Muscle layer of duodenum (tissue), 2 donors: ENCODE results near the gene F7.
"Not testable (repeated sequence)": the region's sequence is repeated elsewhere in the genome, so short reads cannot be mapped to it uniquely, and the experiment has no call there.

ENCODE experiments used
- H3K27ac ChIP-seq: one replicate; pipeline ENCODE4 v1.7.0; 2013; ENCODE audit warnings: mild to moderate bottlenecking, low read length
- H3K27me3 ChIP-seq: one replicate; pipeline ENCODE4 v1.7.0; 2013; ENCODE audit warnings: low read depth, mild to moderate bottlenecking, control low read depth, low read length
- H3K36me3 ChIP-seq, 2 donors: one replicate each; pipeline ENCODE4 v1.7.0; 2013; ENCODE audit warnings: low read length in 2 of 2, control low read depth in 1 of 2, mild to moderate bottlenecking in 1 of 2; ENCODE audit not compliant: insufficient read depth in 2 of 2, control insufficient read depth in 1 of 2
- H3K4me1 ChIP-seq, 2 donors: one replicate each; pipeline ENCODE4 v1.7.0; 2013; ENCODE audit warnings: low read length in 2 of 2, mild to moderate bottlenecking in 2 of 2, control low read depth in 1 of 2, moderate library complexity in 1 of 2; ENCODE audit not compliant: insufficient read depth in 2 of 2, control insufficient read depth in 1 of 2
- H3K4me3 ChIP-seq, 2 donors: one replicate each; pipeline ENCODE4 v1.7.0; 2013; ENCODE audit warnings: low read length in 2 of 2, low read depth in 1 of 2, mild to moderate bottlenecking in 1 of 2
- H3K9me3 ChIP-seq, 2 donors: one replicate each; pipeline ENCODE4 v1.7.0; 2013; ENCODE audit warnings: low read length in 2 of 2, control low read depth in 1 of 2, mild to moderate bottlenecking in 1 of 2; ENCODE audit not compliant: control insufficient read depth in 1 of 2
- donor health status: healthy.

The F7 gene

DNA sequence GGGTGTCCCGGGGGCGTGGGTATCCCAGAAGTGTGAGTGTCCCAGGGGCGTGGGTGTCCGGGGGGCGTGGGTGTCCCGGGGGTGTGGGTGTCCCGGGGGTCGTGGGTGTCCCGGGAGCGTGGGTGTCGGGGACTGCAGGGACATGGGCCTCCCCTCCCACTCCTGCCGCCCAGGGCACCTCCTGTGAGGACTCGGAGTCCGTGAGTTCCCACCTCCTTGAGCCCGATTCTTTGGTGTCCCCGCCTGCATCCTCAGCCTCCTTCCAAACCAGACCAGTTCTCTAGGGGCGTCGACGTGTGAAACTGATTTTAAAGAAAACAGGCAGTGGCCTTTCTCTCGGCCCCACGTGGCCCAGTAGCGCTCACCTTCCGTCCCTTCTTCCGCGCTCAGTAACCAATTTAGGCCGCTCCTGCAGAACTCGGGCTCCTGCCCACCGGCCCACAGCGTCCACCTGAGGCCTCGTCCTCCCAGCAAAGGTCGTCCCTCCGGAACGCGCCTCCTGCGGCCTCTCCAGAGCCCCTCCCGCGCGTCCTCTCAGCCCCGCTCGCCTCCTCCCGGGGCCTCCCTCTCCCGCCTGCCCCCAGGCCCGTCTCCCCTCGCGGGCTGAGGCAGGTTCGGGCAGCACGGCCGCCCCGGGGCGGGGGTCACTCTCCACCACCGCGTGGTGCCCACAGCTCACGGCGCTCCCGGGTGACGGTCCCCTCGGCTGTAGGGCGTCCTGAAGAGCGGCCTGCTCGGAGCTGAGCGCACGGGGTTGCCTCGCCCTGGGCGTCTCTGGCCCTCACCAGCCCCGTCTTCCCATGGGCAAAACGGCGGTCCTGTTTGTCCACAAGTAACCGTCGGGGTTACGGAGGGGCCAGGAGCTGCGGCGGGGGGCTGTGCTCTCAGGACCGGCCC lies 3.8 kb downstream of the F7 start:
- H3K27me3 ChIP-seq, result peaks cover 7% of the 10 kb centered on the region
- H3K9me3 ChIP-seq, result no peaks in the 10 kb centered on the region
- no peaks in the 10 kb centered on the region for H3K36me3 ChIP-seq
- no peak overlapping the region for H3K27ac ChIP-seq
- no peak overlapping the region for H3K4me3 ChIP-seq
- H3K4me1 ChIP-seq, result peaks cover 0 to 16% of the 10 kb centered on the region in 2 donors

DNA sequence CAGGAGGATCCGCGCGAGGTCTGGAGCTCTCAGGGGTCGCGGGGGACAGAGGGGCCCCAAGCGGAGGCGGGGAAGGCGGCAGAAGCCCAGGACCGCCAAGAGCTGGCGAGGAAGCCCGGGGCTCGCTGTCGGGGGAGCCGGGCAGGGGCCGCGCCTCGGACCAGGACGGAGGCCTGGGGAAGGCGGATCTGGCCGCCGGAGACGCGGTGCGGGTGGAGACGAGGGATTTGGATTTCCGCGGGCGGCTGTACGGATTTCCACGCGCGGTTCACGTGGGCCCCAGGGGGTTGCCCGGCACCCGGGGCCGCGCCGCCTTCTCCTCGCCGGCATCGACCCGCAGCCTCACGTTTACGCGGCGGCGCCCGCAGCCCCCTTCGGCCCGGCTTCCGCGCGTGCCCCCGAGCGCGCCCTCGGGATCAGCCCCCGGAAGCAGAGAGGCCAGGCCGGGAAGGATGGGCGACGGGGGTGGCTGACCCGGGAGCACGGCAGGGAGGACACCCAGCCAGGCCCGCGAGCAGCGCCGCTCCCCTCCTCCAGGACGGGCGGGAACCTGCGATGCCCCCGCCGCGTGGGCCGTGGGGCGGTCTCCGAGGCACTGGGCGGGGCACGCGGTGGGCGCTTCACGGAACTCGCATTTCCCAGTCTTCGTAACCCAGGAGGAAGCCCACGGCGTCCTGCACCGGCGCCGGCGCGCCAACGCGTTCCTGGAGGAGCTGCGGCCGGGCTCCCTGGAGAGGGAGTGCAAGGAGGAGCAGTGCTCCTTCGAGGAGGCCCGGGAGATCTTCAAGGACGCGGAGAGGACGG lies 4.7 kb downstream of the F7 start:
- H3K36me3 ChIP-seq, result no peaks in the 10 kb centered on the region
- H3K27ac ChIP-seq, result no peak overlapping the region
- H3K4me1 ChIP-seq, result peaks cover 0 to 16% of the 10 kb centered on the region in 2 donors
- H3K9me3 ChIP-seq, result no peaks in the 10 kb centered on the region
- H3K4me3 ChIP-seq, result peak overlapping the region; percentile 26 to 64
- H3K27me3 ChIP-seq, result peaks cover 7% of the 10 kb centered on the region

- peaks cover 7% of the 10 kb centered on the region for H3K27me3 ChIP-seq
- no peaks in the 10 kb centered on the region for H3K9me3 ChIP-seq
- peaks cover 0 to 16% of the 10 kb centered on the region in 2 donors for H3K4me1 ChIP-seq
- no peak overlapping the region for H3K27ac ChIP-seq
- peak overlapping the region; percentile 26 to 64 for H3K4me3 ChIP-seq
- H3K36me3 ChIP-seq, result no peaks in the 10 kb centered on the region
These were observed 5.3 kb downstream of the F7 start for GRCh38 chr13:113110852-113111315.

DNA sequence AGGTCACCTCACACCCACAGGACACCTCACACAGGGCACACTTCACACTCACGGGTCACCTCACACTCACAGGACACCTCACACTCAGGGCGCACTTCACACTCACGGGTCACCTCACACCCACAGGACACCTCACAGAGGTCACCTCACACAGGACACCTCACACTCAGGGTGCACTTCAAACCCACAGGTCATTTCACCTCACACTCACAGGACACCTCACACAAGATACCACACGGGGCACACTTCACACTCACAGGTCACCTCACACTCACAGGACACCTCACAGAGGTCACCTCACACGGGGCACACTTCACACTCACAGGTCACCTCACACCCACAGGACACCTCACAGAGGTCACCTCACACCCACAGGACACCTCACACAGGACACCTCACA lies 6.2 kb downstream of the F7 start:
- not testable (repeated sequence) for H3K27ac ChIP-seq, H3K27me3 ChIP-seq, H3K36me3 ChIP-seq, H3K4me3 ChIP-seq, H3K9me3 ChIP-seq
- peaks cover 0 to 16% of the 10 kb centered on the region in 2 donors for H3K4me1 ChIP-seq

- not testable (repeated sequence) for H3K4me3 ChIP-seq, H3K36me3 ChIP-seq, H3K27ac ChIP-seq, H3K9me3 ChIP-seq, H3K27me3 ChIP-seq
- H3K4me1 ChIP-seq, result peaks cover 0 to 16% of the 10 kb centered on the region in 2 donors
These were observed 6.9 kb downstream of the F7 start for GRCh38 chr13:113112475-113112874.

- no peaks in the 10 kb centered on the region for H3K9me3 ChIP-seq
- H3K4me3 ChIP-seq, result no peak overlapping the region
- H3K4me1 ChIP-seq, result peaks cover 0 to 16% of the 10 kb centered on the region in 2 donors
- peaks cover 7% of the 10 kb centered on the region for H3K27me3 ChIP-seq
- H3K36me3 ChIP-seq, result no peaks in the 10 kb centered on the region
- H3K27ac ChIP-seq, result no peak overlapping the region
These were observed 7.6 kb downstream of the F7 start for GRCh38 chr13:113112893-113113845.

- no peaks in the 10 kb centered on the region for H3K9me3 ChIP-seq
- H3K27me3 ChIP-seq, result peaks cover 7% of the 10 kb centered on the region
- H3K27ac ChIP-seq, result no peak overlapping the region
- H3K4me1 ChIP-seq, result peaks cover 0 to 16% of the 10 kb centered on the region in 2 donors
- no peak overlapping the region for H3K4me3 ChIP-seq
- H3K36me3 ChIP-seq, result no peaks in the 10 kb centered on the region
These were observed 8.3 kb downstream of the F7 start for GRCh38 chr13:113113846-113114271.

GRCh38 chr13:113114511-113115362 lies 9.1 kb downstream of the F7 start:
- Histone ChIP-seq H3K36me3 (no peaks in the 10 kb centered on the region), H3K9me3 (no peaks in the 10 kb centered on the region), H3K4me1 (peaks cover 0 to 12% of the 10 kb centered on the region in 2 donors), H3K27ac (no peak overlapping the region), H3K27me3 (peaks cover 1% of the 10 kb centered on the region), H3K4me3 (no peak overlapping the region)

DNA sequence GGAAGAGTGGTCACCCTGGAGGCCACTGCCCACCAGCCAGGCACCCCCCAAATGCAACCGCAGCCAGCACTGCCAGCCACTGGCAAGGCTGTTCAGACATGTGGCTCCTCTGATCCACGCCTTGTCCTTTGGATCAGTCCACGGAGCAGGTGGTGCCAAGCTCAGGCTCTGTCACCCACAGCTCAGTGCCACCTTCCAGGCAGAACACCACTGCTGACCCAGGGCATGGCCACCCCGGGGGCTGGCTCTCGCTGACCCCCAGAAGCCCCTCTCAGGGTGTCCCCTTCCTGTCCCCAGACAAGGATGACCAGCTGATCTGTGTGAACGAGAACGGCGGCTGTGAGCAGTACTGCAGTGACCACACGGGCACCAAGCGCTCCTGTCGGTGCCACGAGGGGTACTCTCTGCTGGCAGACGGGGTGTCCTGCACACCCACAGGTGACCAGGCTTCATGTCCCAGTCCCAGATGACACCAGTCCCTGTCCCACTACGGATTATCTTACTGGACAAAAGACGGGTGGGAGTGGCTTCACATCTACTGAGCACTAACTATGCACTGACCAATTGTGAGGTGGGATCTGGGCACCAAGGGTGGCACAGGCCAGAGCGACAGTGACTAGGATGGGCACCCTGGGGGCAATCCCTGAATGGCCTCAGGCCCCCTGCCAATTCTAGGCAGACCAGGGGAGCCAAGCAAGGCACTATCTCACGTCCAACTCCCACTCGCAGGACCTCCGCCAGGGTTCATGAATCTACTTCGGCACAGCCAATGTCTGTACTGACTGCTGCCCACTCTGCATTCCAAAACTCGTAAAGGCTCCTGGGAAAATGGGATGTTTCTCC lies 10.0 kb downstream of the F7 start:
- Histone ChIP-seq H3K36me3 (no peaks in the 10 kb centered on the region), H3K4me1 (peaks cover 0 to 4% of the 10 kb centered on the region in 2 donors), H3K9me3 (no peaks in the 10 kb centered on the region), H3K27ac (no peak overlapping the region), H3K27me3 (no peaks in the 10 kb centered on the region), H3K4me3 (no peak overlapping the region)
